Esophagus muscularis mucosa (tissue), 4 donors: ENCODE data around the gene PEPD.

Source experiments
- CTCF ChIP-seq, 3 experiments: fragments of 200-600 bp in 2 of 3; fragments of 450-650 bp in 1 of 3; sonication (generic) in 2 of 3; IDR thresholded peaks; one replicate each; pipeline ENCODE4 v1.5.1; 2017 to 2019; ENCODE audit warnings: antibody characterized with exemption in 3 of 3, mild to moderate bottlenecking in 2 of 3, moderate library complexity in 1 of 3
- EP300 ChIP-seq: sonication (generic); formaldehyde crosslinking; IDR thresholded peaks from one replicate; pipeline ENCODE4 v1.6.1; 2017; ENCODE audit warnings: antibody characterized with exemption
- POLR2A ChIP-seq: fragments of 450-650 bp; IDR thresholded peaks from one replicate; pipeline ENCODE4 v1.6.1; 2017; ENCODE audit warnings: antibody characterized with exemption, moderate library complexity, mild to moderate bottlenecking, low read depth

DNA sequence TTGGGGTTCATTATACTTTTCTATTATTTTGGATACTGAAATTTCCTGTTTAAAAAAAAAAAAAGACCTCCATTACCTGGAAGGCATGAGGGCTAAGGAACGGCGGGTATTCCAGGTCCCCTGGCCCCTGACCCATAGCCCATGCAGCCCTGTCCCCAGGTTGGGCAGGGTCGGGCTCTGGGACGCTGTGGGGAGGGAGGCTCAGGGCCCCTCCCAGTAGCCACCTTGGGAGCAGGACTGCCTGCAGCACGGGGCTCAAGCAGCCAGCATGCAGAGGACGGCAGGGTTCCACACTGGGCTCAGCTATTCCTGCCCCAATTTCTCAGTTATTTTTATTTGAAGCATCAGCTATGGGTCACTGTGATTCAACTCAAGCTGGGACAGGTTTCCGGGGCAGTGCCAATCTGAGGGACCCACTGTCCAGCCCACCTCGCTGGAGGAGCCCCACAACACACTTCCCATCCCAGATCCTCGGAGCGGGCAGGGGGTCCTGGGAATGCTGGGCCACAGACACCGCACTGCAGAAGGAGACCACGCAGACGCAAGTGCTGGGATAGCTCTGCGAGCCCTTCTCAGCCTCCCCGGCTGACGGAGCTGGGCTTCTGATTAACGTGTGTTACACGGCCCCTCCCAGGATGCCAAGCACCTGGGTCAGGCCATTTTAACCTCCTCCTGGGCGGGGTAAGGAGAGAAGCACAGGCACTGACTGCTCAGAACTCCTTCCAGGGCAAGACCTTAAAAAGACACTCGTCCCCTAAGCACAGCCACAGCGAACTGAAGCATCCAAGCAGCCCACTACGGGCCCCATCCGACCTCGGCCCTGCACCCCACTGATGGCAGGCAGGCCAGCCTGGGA, 60.1 kb downstream of the PEPD start:
- no peak for TF ChIP-seq CTCF (IDR thresholded peaks at IDR 0.05)
- TF ChIP-seq POLR2A: no peak
- no peak for TF ChIP-seq EP300
